ENCODE measurements around the gene GRPR.
A peak's percentile ranks its signal among the peaks of the same experiment; 100 is the strongest.
"Not testable (repeated sequence)": the region's sequence is repeated elsewhere in the genome, so short reads cannot be mapped to it uniquely, and the experiment has no call there.

Gene GRPR

GRCh38 chrX:16138108-16138427, 14.7 kb downstream of the GRPR start:
- peak; percentile 27 for DNase-seq

GRCh38 chrX:16140448-16140847, 17.1 kb downstream of the GRPR start:
- no peak for DNase-seq

- no peak for DNase-seq
Measured at GRCh38 chrX:16140983-16141382, 17.6 kb downstream of the GRPR start.

GRCh38 chrX:16141422-16142245, 18.3 kb downstream of the GRPR start:
- DNase-seq: no peak

- DNase-seq: no peak
Measured at GRCh38 chrX:16142246-16142558, 18.8 kb downstream of the GRPR start.

GRCh38 chrX:16143968-16144367, 20.6 kb downstream of the GRPR start:
- no peak for DNase-seq

GRCh38 chrX:16144420-16144819, 21.1 kb downstream of the GRPR start:
- DNase-seq: no peak

GRCh38 chrX:16145093-16145492, 21.7 kb downstream of the GRPR start:
- DNase-seq: not testable (repeated sequence)

GRCh38 chrX:16145656-16146055, 22.3 kb downstream of the GRPR start:
- DNase-seq: no peak

- no peak for DNase-seq
Measured at GRCh38 chrX:16148896-16149295, 25.5 kb downstream of the GRPR start.

GRCh38 chrX:16155581-16156096, 32.3 kb downstream of the GRPR start:
- DNase-seq: no peak

GRCh38 chrX:16156692-16157331, 33.4 kb downstream of the GRPR start:
- no peak for DNase-seq

- no peak for DNase-seq
Measured at GRCh38 chrX:16160729-16161128, 37.4 kb downstream of the GRPR start.

- DNase-seq: not testable (repeated sequence)
Measured at GRCh38 chrX:16161173-16161572, 37.8 kb downstream of the GRPR start.

- no peak for DNase-seq
Measured at GRCh38 chrX:16162391-16162790, 39.0 kb downstream of the GRPR start.

GRCh38 chrX:16164748-16165147, 41.4 kb downstream of the GRPR start:
- no peak for DNase-seq

- DNase-seq: no peak
Measured at GRCh38 chrX:16167181-16167580, 43.8 kb downstream of the GRPR start, which contains the start of gene MAGEB17. Gene MAGEB17, plus strand, starts transcription at chrX:16167481. Its CDS starts 2,902 bp downstream, at chrX:16170383.

- DNase-seq: no peak
Measured at GRCh38 chrX:16171039-16171438, 47.7 kb downstream of the GRPR start.

- no peak for DNase-seq
Measured at GRCh38 chrX:16171944-16172343, 48.6 kb downstream of the GRPR start.

- DNase-seq: no peak
Measured at GRCh38 chrX:16172391-16172790, 49.0 kb downstream of the GRPR start.

- no peak for DNase-seq
Measured at GRCh38 chrX:16175329-16176061, 52.1 kb downstream of the GRPR start.

GRCh38 chrX:16177260-16177659, 53.9 kb downstream of the GRPR start:
- DNase-seq: peak; percentile 1

- DNase-seq: not testable (repeated sequence)
Measured at GRCh38 chrX:16183843-16184242, 60.5 kb downstream of the GRPR start.

GRCh38 chrX:16185725-16186136, 62.4 kb downstream of the GRPR start:
- peak; percentile 74 for DNase-seq

All from OCI-M1 (cell line).